GM13976 (cell line): ENCODE results near the gene KRTAP5-8.
"Not testable (repeated sequence)": the region's sequence is repeated elsewhere in the genome, so short reads cannot be mapped to it uniquely, and the experiment has no call there.

Experiments
- DNase-seq: peaks from one replicate; pipeline ENCODE4 v3.0.0; 2012; ENCODE audit warnings: low spot score
- in situ Hi-C: fragments of 300-500 bp; cut with MboI; formaldehyde crosslinking; loops from one replicate; pipeline ENCODE4 v1.12.0; 2022; ENCODE audit warnings: low sequenced_read_pairs, mixed read lengths, inconsistent platforms; ENCODE audit not compliant: unreplicated experiment
- TF ChIP-seq, protein P1 (sequence below): IDR thresholded peaks from 2 replicates; pipeline ENCODE4 v1.5.1; 2012; ENCODE audit warnings: borderline replicate concordance, mild to moderate bottlenecking; ENCODE audit not compliant: insufficient read depth; ENCODE audit errors: extremely low read depth, missing control alignments, control extremely low read depth

The KRTAP5-8 gene

DNA sequence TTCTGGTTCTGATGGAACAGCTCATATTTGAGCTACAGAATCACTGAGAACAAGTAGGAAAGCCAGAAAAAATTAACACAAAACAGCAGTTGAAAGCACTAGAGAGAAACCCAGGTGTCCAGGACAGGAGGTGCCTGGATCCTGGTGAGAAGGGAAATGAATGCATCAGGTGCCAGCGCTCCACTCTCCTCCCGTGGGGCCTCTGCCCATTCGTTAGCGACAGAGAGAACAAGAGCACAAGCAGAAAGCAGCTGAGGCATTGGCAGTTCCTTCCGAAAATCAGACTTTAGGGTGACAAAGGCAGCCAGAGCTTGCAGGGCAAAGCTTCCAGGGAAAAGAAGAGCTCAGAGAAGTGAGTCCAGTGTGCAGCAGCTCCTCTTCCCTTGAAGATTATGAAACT, 30.7 kb upstream of the KRTAP5-8 start:
- TF ChIP-seq, protein P1, sequence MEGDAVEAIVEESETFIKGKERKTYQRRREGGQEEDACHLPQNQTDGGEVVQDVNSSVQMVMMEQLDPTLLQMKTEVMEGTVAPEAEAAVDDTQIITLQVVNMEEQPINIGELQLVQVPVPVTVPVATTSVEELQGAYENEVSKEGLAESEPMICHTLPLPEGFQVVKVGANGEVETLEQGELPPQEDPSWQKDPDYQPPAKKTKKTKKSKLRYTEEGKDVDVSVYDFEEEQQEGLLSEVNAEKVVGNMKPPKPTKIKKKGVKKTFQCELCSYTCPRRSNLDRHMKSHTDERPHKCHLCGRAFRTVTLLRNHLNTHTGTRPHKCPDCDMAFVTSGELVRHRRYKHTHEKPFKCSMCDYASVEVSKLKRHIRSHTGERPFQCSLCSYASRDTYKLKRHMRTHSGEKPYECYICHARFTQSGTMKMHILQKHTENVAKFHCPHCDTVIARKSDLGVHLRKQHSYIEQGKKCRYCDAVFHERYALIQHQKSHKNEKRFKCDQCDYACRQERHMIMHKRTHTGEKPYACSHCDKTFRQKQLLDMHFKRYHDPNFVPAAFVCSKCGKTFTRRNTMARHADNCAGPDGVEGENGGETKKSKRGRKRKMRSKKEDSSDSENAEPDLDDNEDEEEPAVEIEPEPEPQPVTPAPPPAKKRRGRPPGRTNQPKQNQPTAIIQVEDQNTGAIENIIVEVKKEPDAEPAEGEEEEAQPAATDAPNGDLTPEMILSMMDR = no peak
- no peak for DNase-seq
- in situ Hi-C loops = no loop called here

DNA sequence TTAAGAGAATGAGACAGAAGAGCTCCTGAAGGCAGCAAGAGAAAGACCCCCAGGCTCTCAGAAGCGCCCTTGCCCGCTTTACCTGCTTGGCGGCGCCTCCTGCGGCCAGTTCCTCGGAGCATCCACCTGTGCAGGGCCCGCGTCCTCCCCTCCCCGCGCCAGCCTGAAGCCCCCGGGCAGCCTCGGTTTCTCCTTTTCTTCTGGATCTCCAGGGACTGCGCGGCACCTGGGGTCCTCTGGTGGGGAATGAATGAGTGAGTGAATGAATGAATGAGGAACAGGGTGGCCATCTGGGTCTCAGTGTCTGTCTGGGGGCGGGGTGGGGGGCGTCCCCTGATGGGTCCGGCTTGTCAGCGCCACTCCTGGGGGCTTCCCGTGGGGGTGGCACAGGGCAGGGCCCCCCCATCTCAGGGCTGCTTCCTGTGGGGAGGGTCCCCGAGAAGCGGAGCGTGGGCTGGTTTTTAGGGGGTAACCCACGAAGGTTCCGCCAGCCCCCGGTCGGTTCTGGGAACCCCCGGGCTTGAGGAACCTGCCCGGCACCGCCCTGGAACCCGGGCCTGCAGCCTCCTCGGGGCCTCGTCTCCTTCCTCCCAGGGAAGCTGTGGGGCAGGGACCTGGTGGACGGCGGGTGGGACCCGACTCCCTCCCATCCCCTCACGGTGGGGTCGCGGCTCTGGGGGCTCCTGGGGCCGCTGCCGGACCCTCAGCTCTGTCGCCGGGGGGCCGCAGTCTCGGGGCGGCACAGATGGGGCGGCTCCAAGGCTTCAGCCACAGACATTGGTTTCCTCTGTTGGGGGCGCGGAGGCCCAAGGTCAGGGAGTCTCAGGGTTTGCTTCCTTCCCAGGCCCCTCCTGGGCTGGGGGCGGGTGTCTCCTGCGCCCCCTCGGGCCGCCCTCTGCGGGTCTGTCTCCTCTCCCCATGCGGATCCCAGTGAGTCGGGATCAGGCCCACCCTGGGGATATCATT, 19.0 kb upstream of the KRTAP5-8 start:
- no peak for DNase-seq
- TF ChIP-seq, protein P1 = no peak
- in situ Hi-C loops = no loop called here

DNA sequence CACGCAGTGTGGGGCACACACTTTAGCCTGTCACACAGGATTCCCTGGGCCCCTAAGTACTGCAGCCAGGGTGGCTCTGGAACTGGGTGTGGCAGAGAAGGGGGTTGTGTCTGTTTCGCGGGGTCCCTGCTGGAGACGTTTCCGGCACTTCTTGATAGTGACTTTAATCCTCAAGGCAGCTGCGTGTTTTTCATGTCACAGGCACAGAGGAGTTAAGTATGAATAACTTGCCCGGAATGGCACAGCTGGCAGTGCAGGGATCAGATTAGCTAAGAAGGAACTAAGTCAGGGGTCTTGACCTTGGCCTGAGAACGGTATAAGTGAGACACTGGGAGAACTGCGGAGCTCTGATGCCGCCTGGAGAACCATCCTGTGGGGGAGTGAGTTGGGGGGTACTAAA, 18.3 kb upstream of the KRTAP5-8 start:
- TF ChIP-seq, protein P1 = no peak
- no peak for DNase-seq
- in situ Hi-C loops = no loop called here

DNA sequence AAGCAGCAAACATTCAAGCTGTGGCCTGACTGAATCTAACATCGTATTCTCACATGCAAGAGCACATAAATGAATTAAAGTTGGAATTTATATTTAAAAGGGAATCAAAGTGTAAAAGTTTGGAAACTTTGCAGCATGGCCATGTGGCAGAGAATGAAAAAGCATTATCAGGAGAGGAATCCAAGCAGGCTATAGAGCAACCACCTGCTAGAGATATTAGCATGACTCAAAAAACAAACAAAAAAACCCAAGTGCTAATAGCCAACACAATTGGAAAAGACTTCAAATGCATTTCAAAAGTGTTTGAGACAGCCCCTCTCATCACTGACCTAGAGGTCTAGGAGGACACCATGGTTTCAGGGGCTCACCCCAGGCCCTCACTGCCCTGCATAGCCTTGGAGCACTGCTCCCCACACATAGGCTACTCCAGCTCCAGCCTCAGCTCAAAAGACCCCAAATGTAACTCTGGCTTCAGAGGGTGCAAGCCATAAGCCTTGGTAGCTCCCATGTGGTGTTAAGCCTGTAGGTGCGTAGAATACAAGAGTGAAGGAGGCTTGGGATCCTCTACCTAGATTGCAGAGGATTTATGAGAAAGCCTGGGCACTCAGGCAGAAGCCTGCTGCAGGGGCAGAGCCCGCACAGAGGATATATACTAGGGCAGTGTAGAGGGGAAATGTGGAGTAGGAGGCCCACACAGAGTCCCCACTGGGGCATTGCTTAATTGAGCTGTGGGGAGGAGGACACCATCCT, 12.5 kb upstream of the KRTAP5-8 start:
- TF ChIP-seq, protein P1 = no peak
- no peak for DNase-seq
- in situ Hi-C loops = no loop called here

DNA sequence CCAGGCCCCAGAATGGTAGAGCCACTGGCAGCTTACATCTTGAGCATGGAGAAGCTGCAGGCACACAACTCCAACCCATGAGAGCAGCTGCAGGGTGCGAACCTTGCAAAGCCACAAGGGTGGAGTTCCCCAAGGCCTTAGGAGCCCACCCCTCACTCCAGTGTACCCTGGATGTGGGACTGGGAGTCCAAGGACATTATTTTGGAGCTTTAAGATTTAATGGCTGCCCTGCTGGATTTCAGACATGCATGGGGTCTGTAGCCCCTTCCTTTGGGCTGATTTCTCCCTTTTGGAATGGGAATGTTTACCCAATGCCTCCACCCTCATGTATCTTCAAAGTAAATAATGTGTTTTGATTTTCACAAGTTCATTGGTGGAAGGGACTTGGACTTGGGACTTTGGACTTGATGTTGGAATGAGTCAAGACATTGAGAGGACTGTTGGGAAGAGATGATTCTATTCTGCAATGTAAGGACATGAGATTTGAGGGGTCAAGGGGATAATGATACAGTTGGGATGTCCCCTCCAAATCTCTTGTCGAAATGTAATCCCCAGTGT, 11.8 kb upstream of the KRTAP5-8 start:
- TF ChIP-seq, protein P1 = no peak
- DNase-seq = no peak
- in situ Hi-C loops = no loop called here

DNA sequence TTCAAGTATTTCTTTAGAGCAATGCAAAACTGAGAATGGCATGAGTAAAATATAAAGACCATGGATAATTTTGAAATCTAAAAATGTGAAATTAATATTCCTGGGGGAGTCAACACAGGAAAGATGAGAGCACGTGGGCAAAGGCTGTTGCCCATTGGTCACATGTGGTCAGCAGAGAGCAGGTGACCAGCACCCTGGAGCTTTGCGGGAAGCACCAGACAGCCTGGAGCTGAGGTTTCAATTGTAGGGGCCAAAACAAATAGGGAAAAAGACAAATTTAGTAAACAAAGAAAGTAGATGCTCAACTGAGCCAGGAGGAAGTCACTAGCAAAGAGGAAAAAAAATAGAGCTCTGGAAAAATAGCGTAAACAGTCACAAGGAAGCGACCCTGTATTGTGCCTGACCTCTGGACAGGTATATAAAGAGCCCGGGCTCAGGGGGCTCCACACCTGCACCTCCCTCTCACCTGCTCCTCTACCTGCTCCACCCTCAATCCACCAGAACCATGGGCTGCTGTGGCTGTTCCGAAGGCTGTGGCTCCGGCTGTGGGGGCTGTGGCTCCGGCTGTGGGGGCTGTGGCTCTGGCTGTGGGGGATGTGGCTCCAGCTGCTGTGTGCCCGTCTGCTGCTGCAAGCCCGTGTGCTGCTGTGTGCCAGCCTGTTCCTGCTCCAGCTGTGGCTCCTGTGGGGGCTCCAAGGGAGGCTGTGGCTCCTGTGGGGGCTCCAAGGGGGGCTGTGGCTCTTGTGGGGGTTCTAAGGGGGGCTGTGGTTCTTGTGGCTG, 10.8 kb upstream of the KRTAP5-8 start, which contains the start of gene KRTAP5-7:
TSS of gene KRTAP5-7 (plus strand) at position 472 of the 780 bp plus-strand sequence. CDS start at position 506, 34 bp downstream.
- in situ Hi-C loops, DNase-seq: not testable (repeated sequence)
